D721Med (cell line): ENCODE results near the gene SSTR3.

ENCODE experiments used
- DNase-seq: peaks from one replicate; pipeline ENCODE4 v3.0.0; 2011; ENCODE audit warnings: low spot score; ENCODE audit not compliant: insufficient read length
- FAIRE-seq: peaks from 2 replicates; lab custom pipeline; 2011; peaks lifted over from hg19 to GRCh38; lab: Jason Lieb, UNC
- TF ChIP-seq, protein P1 (sequence below): IDR thresholded peaks from 2 replicates; pipeline ENCODE4 v1.5.1; 2012; ENCODE audit warnings: mild to moderate bottlenecking, control low read depth; ENCODE audit not compliant: insufficient read depth; ENCODE audit errors: missing control alignments

The SSTR3 gene

DNA sequence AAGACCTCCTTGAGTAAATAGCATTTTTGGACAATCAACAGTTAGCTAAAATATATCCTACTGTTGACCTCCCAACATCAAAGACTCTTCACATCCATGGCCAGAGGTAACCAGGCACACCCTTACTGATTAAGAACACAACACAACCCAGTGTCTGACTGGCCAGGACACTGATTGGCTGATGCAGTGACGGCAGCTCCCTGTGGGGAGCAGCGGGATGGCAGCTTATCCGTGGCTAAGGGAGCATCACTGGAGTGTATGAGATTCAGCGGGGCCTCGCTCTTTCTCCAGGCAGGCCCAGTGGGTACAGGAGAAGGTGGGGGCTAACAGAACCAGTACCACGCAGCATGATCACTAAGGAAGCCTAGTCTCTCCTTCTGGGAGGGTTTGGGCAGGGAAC, 52.2 kb downstream of the SSTR3 start:
- no peak for FAIRE-seq

DNA sequence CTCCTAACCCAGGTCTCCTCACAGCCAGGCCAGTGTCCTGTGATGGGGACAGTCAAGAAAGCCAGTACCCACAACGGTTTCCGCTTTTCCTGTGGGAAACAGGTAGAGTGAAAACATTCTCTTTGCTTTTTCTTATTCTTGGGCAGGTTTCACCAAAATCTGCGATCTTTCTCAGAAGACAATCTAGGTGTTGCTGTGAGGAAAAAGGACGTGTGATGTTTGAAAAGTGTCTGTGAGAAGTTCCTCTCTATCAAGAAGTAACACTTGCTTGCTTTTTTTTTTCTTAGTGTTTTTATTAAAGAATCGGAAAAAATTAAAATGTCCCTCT, 53.4 kb downstream of the SSTR3 start:
- FAIRE-seq (no peak), DNase-seq (no peak)
- TF ChIP-seq, protein P1, sequence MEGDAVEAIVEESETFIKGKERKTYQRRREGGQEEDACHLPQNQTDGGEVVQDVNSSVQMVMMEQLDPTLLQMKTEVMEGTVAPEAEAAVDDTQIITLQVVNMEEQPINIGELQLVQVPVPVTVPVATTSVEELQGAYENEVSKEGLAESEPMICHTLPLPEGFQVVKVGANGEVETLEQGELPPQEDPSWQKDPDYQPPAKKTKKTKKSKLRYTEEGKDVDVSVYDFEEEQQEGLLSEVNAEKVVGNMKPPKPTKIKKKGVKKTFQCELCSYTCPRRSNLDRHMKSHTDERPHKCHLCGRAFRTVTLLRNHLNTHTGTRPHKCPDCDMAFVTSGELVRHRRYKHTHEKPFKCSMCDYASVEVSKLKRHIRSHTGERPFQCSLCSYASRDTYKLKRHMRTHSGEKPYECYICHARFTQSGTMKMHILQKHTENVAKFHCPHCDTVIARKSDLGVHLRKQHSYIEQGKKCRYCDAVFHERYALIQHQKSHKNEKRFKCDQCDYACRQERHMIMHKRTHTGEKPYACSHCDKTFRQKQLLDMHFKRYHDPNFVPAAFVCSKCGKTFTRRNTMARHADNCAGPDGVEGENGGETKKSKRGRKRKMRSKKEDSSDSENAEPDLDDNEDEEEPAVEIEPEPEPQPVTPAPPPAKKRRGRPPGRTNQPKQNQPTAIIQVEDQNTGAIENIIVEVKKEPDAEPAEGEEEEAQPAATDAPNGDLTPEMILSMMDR: no peak

More for the DNA sequence above, 52.2 kb downstream of the SSTR3 start:
- TF ChIP-seq, protein P1: no peak
- no peak for DNase-seq

DNA sequence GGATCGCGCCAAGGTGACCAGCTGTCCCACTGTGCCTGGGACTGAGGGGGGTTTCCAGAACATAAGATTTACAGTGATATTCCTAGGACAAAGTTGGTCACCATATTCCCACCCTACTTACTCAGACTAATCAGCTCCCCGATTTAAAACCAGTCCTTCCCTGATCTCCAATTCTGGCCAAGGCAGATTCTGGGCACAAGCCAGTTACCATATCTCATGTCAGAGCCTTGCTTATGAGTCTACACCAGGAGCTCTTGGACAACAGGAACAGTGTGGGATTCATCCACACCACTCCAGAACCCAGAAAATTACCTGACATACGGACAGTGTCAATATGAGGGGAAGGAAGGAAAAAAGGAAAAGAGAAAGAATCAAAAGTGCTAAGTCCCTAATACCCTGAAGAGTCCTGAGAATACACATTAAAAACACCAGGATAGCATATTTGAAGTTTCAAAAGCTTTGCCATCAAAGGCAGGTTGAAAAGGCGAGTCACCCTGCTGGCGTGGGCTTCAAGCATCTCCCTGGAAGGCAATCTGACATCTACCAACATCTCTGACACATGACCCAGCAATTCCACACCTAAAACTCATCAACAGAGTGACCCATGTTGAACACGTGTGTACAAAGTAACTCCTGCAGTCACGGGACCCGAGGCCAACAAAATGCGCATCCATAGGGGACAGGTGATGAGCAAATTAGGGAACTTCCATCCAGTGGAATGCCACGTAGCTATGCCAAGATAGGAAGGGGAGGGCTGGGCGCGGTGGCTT, 54.6 kb downstream of the SSTR3 start:
- DNase-seq (no peak), FAIRE-seq (no peak)
- TF ChIP-seq, protein P1: no peak

DNA sequence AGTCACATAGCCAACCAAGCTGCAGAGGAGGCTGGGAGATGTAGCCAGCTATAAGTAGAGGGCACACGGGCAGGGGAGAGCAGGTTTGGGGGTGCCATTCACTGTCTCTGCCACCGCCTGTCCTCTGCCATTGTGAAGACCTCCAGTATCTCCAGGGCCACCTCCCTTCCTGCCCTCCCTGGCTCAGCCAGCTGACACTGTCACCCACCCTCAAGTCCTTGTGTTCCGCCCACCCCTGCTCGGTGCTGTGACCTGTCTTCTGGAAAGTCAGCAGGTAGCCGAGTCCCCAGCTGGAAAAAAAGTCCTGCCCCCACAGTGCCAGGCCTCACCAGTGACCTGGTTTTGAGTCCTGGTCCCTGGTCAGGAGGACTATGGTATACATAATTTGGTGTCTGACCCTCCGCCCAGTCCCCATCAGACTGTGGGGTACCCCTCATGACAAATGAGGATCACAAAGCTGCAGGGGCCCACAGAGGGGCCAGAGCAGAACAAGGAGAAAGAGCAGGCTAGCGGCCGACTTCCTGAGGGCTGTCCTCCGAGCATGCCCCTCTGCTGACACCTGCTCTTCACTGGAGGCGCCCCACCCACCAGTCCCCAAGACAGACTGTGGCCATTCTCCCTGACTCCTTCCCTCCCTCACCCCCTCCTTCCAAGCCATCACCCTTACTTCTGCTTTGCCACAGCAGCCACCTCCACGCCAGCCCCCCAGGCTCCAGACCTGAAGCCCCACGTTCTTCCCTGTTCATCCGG, 55.4 kb downstream of the SSTR3 start:
- DNase-seq (no peak), FAIRE-seq (no peak)
- TF ChIP-seq, protein P1: no peak

DNA sequence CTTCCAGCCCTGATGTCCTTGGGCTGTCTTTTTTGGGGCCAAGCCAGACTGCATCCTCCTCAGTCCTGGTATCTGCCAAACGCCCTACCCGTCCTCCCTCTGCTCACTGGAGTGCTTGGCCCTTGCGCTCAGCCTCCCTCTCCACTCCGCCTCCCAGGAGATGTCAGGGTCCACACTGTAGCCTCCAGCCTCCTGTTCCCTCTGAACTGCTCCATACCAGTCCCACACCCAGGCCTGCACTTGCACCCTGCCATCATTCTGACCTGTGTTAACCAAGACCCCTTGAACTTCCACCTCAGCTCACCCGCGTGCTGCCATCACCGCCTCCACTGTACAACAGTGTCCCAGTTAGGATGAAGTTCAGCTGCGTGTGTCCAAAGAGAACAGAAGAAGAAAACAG, 56.3 kb downstream of the SSTR3 start:
- no peak for DNase-seq
- TF ChIP-seq, protein P1: no peak
- no peak for FAIRE-seq

DNA sequence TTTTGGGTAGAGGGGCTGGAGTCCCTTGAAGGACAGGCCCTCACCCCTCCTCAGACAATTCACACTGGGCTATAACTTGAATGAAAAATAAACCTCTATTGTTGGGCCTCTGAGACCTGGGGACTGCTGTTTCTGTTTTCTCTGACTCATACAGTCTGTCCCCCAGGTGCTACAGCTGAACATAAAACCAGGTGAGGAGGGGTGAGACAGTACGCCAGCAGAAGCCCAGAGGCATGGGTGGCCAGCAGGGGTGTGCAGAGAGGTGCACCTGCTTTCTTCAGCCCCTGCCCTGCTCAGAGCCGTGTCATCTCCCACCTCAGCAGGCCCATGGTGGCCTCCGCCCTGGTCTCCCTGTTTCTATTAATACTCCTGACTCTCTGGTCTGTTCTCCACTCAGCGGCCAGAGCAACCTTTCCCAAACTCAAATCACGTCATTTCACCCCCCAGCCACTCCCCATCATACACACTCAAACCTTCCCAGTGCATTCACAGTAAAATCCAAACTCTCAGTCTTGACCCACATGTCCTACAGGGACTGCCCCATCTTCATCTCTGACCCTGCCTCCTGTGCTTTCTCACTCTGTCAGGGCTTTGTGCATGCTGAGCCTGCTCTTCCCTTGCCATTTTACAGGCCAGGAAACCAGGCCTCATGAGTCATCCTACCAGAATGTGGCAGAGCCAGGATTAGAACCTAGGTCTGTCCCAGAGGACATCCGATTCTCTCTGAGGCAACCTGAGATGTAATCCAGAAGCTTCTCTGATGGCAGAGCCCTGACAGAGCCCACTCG, 57.2 kb downstream of the SSTR3 start:
- FAIRE-seq (no peak), DNase-seq (no peak)
- TF ChIP-seq, protein P1: no peak
